GM12891 (cell line): ENCODE data around the gene COL4A6.

Experiments
- PAX5 ChIP-seq: IDR thresholded peaks from 2 replicates; pipeline ENCODE4 v1.6.1; 2011; ENCODE audit warnings: low read length, moderate library complexity, mild to moderate bottlenecking; ENCODE audit not compliant: insufficient read depth, severe bottlenecking
- POLR2A ChIP-seq: IDR thresholded peaks from 2 replicates; pipeline ENCODE4 v1.6.1; 2011; ENCODE audit warnings: low read depth, low read length, control low read depth
- POLR2AphosphoS5 ChIP-seq: IDR thresholded peaks from 2 replicates; pipeline ENCODE4 v1.6.1; 2011; ENCODE audit warnings: low read depth, low read length, control low read depth
- SPI1 ChIP-seq: IDR thresholded peaks from 2 replicates; pipeline ENCODE4 v1.6.1; 2011; ENCODE audit warnings: low read depth, low read length, control low read depth
- TAF1 ChIP-seq: IDR thresholded peaks from 2 replicates; pipeline ENCODE4 v1.6.1; 2011; ENCODE audit warnings: low read depth, low read length, control low read depth

- TF ChIP-seq SPI1 = no peak
- no peak for TF ChIP-seq POLR2A
- no peak for TF ChIP-seq POLR2AphosphoS5
- no peak for TF ChIP-seq TAF1
- no peak for TF ChIP-seq PAX5
Observed at GRCh38 chrX:108223585-108223984, 214.6 kb downstream of the COL4A6 start.
